WTC11 (cell line): Measurements from ENCODE around the gene DCLK2. TPM values are rescaled to one million over a fixed set of nuclear protein-coding genes. Genes with fewer than 3 reads are reported as not detected.

Source experiments
- ATAC-seq: fragments of 200-7000 bp; cut with Tn5 transposase; 2 replicates; pipeline ENCODE4 v1.10.0; 2021; ENCODE audit warnings: mild to moderate bottlenecking, moderate library complexity
- CTCF ChIA-PET: fragments of 300-600 bp; sonication (Branson Sonifier 250); formaldehyde crosslinking; loops from one replicate; lab custom pipeline; 2021; ENCODE audit warnings: antibody characterized with exemption; lab: Charles Lee
- POLR2A ChIA-PET: fragments of 350-600 bp; sonication (Branson Sonifier 250); formaldehyde crosslinking; loops from one replicate; lab custom pipeline; 2021; ENCODE audit warnings: antibody characterized with exemption; lab: Charles Lee
- DNase-seq: peaks from one replicate; pipeline ENCODE4 v3.0.0; 2021; ENCODE audit warnings: low spot score
- H3K27ac Mint-ChIP-seq: 2 replicates; pipeline ENCODE4 v1.8.0; 2021; ENCODE audit warnings: mixed read lengths
- H3K27me3 Mint-ChIP-seq: 2 replicates; pipeline ENCODE4 v1.8.0; 2021; ENCODE audit warnings: low read depth, mild to moderate bottlenecking, moderate library complexity, mixed read lengths
- H3K36me3 Mint-ChIP-seq: 2 replicates; pipeline ENCODE4 v1.8.0; 2021; ENCODE audit warnings: mixed read lengths
- H3K4me1 Mint-ChIP-seq: 2 replicates; pipeline ENCODE4 v1.8.0; 2022; ENCODE audit warnings: mixed read lengths
- H3K4me3 Mint-ChIP-seq: 2 replicates; pipeline ENCODE4 v1.8.0; 2021; ENCODE audit warnings: mild to moderate bottlenecking, moderate library complexity, mixed read lengths
- H3K9me3 Mint-ChIP-seq: 2 replicates; pipeline ENCODE4 v1.8.0; 2021; ENCODE audit warnings: mixed read lengths
- ATF1 ChIP-seq: sonication (generic); formaldehyde crosslinking; IDR thresholded peaks from 2 replicates; pipeline ENCODE4 v1.8.1; 2023; ENCODE audit warnings: mild to moderate bottlenecking, moderate library complexity, missing genetic modification reagents
- CREB1 ChIP-seq: sonication (generic); formaldehyde crosslinking; IDR thresholded peaks from 2 replicates; pipeline ENCODE4 v1.8.0; 2023; ENCODE audit warnings: mild to moderate bottlenecking, missing genetic modification reagents
- GRHL2 ChIP-seq: fragments of 250-450 bp; sonication (Bioruptor Pico); IDR thresholded peaks from 2 replicates; pipeline ENCODE4 v1.8.0; 2022; ENCODE audit warnings: mild to moderate bottlenecking, moderate library complexity; ENCODE audit not compliant: insufficient replicate concordance, severe bottlenecking
- NR1H2 ChIP-seq: sonication (generic); formaldehyde crosslinking; IDR thresholded peaks from 2 replicates; pipeline ENCODE4 v1.9.0; 2021; ENCODE audit warnings: mild to moderate bottlenecking, moderate library complexity, missing genetic modification reagents
- NR3C1 ChIP-seq: sonication (generic); formaldehyde crosslinking; conservative IDR thresholded peaks from 2 replicates; pipeline ENCODE4 v1.8.1; 2023; ENCODE audit warnings: low read depth, mild to moderate bottlenecking, missing genetic modification reagents
- OVOL2 ChIP-seq: fragments of 250-450 bp; sonication (Bioruptor Pico); IDR thresholded peaks from 2 replicates; pipeline ENCODE4 v1.9.0; 2021; ENCODE audit warnings: mild to moderate bottlenecking, borderline replicate concordance
- TP53 ChIP-seq: sonication (generic); formaldehyde crosslinking; IDR thresholded peaks from 2 replicates; pipeline ENCODE4 v1.8.1; 2023; ENCODE audit warnings: mild to moderate bottlenecking, missing genetic modification reagents
- ZNF121 ChIP-seq: sonication (generic); formaldehyde crosslinking; IDR thresholded peaks from 2 replicates; pipeline ENCODE4 v1.8.0; 2023; ENCODE audit warnings: missing genetic modification reagents
- ZNF317 ChIP-seq: sonication (generic); formaldehyde crosslinking; IDR thresholded peaks from 2 replicates; pipeline ENCODE4 v1.8.1; 2023; ENCODE audit warnings: low read depth, mild to moderate bottlenecking, moderate library complexity, missing genetic modification reagents, borderline replicate concordance
- ZNF396 ChIP-seq: fragments of 250-450 bp; sonication (Bioruptor Pico); IDR thresholded peaks from 2 replicates; pipeline ENCODE4 v1.8.0; 2021; ENCODE audit warnings: mild to moderate bottlenecking, moderate library complexity, borderline replicate concordance
- total RNA-seq: library from RNA; stranded (reverse); gene quantifications from 3 replicates; pipeline ENCODE4 v1.2.3, GENCODE V29; 2021
- TF ChIP-seq, protein P1 (sequence below): sonication (generic); formaldehyde crosslinking; conservative IDR thresholded peaks from 2 replicates; pipeline ENCODE4 v1.8.1; 2022; ENCODE audit warnings: mild to moderate bottlenecking, missing genetic modification reagents
- TF ChIP-seq, protein P2 (sequence below): sonication (generic); formaldehyde crosslinking; conservative IDR thresholded peaks from 2 replicates; pipeline ENCODE4 v1.8.1; 2023; ENCODE audit warnings: mild to moderate bottlenecking, low read depth, missing genetic modification reagents, moderate library complexity
- TF ChIP-seq, protein P3 (sequence below): sonication (generic); formaldehyde crosslinking; IDR thresholded peaks from 2 replicates; pipeline ENCODE4 v1.8.1; 2023; ENCODE audit warnings: mild to moderate bottlenecking, missing genetic modification reagents
- TF ChIP-seq, protein P4 (sequence below): sonication (generic); formaldehyde crosslinking; IDR thresholded peaks from 2 replicates; pipeline ENCODE4 v1.8.0; 2022; ENCODE audit warnings: mild to moderate bottlenecking, missing genetic modification reagents
- TF ChIP-seq, protein P5 (sequence below): fragments of 250-450 bp; sonication (Bioruptor Pico); IDR thresholded peaks from 2 replicates; pipeline ENCODE4 v1.8.0; 2021; ENCODE audit warnings: mild to moderate bottlenecking
- TF ChIP-seq, protein P6 (sequence below): sonication (generic); formaldehyde crosslinking; IDR thresholded peaks from 2 replicates; pipeline ENCODE4 v1.8.0; 2023; ENCODE audit warnings: missing genetic modification reagents, mild to moderate bottlenecking, borderline replicate concordance
- TF ChIP-seq, protein P7 (sequence below): sonication (generic); formaldehyde crosslinking; IDR thresholded peaks from 2 replicates; pipeline ENCODE4 v1.8.0; 2022; ENCODE audit warnings: mild to moderate bottlenecking, missing genetic modification reagents
- TF ChIP-seq, protein P8 (sequence below): sonication (generic); formaldehyde crosslinking; IDR thresholded peaks from 2 replicates; pipeline ENCODE4 v1.8.0; 2022; ENCODE audit warnings: missing genetic modification reagents

The DCLK2 gene
- total RNA-seq, 1 experiment from 2014 or later, result 0.17 TPM

DNA sequence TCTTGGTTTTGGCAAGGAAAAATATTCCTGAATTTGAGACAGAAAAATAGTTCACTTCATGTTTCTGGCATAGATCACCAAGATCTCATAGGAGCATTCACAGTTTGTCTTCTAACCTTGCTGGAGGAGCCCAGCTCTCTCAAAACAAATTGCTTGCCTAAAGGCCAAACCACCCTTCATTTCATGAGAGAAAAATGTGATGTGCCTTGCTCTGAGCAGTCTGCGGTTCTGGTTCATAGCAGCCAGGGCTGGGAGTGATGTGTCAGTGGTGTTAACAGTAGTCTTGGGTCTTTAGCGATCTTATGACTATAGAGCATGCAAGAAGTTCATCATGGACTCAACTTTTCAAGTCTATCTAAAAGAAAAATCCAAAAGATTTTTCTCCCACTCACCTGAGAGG, 183.3 kb downstream of the DCLK2 start (continued):
- TF ChIP-seq ZNF396 (no peak), NR3C1 (CRISPR knock-in tag) (no peak), NR1H2 (CRISPR knock-in tag) (no peak)
- TF ChIP-seq, protein P1, sequence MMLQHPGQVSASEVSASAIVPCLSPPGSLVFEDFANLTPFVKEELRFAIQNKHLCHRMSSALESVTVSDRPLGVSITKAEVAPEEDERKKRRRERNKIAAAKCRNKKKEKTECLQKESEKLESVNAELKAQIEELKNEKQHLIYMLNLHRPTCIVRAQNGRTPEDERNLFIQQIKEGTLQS, result no peak
- TF ChIP-seq, protein P2, sequence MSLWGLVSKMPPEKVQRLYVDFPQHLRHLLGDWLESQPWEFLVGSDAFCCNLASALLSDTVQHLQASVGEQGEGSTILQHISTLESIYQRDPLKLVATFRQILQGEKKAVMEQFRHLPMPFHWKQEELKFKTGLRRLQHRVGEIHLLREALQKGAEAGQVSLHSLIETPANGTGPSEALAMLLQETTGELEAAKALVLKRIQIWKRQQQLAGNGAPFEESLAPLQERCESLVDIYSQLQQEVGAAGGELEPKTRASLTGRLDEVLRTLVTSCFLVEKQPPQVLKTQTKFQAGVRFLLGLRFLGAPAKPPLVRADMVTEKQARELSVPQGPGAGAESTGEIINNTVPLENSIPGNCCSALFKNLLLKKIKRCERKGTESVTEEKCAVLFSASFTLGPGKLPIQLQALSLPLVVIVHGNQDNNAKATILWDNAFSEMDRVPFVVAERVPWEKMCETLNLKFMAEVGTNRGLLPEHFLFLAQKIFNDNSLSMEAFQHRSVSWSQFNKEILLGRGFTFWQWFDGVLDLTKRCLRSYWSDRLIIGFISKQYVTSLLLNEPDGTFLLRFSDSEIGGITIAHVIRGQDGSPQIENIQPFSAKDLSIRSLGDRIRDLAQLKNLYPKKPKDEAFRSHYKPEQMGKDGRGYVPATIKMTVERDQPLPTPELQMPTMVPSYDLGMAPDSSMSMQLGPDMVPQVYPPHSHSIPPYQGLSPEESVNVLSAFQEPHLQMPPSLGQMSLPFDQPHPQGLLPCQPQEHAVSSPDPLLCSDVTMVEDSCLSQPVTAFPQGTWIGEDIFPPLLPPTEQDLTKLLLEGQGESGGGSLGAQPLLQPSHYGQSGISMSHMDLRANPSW (CRISPR knock-in tag), result no peak

DNA sequence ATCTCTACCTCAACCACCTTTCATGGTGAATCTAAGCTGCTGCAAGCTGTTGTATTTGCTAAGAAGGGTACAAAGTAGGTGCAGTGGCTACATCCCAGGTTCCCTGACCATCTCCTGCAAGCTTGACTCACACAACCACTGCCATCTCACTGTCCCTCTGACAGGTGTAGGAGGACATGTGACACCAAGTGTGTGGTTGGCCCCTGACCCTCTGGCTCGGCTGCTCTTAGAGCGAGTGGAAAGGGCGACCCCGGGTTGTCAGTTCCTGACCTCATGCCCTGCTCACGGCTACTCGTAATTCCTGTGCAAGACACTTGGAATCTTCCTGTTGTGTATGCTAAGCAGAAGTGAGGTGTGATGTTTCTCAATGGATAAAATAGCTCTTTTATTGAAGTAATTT, 184.4 kb downstream of the DCLK2 start:
- DNase-seq (no peak), ATAC-seq (no peak)
- Mint-ChIP-seq H3K36me3 (no peaks in the 10 kb centered on the region), H3K4me1 (peaks cover 32% of the 10 kb centered on the region), H3K27me3 (no peaks in the 10 kb centered on the region), H3K4me3 (no peak overlapping the region), H3K9me3 (no peaks in the 10 kb centered on the region), H3K27ac (no peak overlapping the region)
- CTCF ChIA-PET, result no interaction called here
- POLR2A ChIA-PET, result no interaction called here
- TF ChIP-seq OVOL2 (CRISPR knock-in tag) (no peak), GRHL2 (no peak), ATF1 (CRISPR knock-in tag) (no peak), TP53 (no peak), ZNF121 (CRISPR knock-in tag) (no peak), ZNF317 (CRISPR knock-in tag) (no peak), CREB1 (no peak)
- TF ChIP-seq, protein P3, sequence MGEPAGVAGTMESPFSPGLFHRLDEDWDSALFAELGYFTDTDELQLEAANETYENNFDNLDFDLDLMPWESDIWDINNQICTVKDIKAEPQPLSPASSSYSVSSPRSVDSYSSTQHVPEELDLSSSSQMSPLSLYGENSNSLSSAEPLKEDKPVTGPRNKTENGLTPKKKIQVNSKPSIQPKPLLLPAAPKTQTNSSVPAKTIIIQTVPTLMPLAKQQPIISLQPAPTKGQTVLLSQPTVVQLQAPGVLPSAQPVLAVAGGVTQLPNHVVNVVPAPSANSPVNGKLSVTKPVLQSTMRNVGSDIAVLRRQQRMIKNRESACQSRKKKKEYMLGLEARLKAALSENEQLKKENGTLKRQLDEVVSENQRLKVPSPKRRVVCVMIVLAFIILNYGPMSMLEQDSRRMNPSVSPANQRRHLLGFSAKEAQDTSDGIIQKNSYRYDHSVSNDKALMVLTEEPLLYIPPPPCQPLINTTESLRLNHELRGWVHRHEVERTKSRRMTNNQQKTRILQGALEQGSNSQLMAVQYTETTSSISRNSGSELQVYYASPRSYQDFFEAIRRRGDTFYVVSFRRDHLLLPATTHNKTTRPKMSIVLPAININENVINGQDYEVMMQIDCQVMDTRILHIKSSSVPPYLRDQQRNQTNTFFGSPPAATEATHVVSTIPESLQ (CRISPR knock-in tag), result no peak
- TF ChIP-seq, protein P4, sequence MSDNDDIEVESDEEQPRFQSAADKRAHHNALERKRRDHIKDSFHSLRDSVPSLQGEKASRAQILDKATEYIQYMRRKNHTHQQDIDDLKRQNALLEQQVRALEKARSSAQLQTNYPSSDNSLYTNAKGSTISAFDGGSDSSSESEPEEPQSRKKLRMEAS (CRISPR knock-in tag), result no peak
- TF ChIP-seq, protein P5, sequence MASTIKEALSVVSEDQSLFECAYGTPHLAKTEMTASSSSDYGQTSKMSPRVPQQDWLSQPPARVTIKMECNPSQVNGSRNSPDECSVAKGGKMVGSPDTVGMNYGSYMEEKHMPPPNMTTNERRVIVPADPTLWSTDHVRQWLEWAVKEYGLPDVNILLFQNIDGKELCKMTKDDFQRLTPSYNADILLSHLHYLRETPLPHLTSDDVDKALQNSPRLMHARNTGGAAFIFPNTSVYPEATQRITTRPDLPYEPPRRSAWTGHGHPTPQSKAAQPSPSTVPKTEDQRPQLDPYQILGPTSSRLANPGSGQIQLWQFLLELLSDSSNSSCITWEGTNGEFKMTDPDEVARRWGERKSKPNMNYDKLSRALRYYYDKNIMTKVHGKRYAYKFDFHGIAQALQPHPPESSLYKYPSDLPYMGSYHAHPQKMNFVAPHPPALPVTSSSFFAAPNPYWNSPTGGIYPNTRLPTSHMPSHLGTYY (CRISPR knock-in tag), result no peak
- TF ChIP-seq, protein P2 (CRISPR knock-in tag), result no peak
- TF ChIP-seq, protein P6, sequence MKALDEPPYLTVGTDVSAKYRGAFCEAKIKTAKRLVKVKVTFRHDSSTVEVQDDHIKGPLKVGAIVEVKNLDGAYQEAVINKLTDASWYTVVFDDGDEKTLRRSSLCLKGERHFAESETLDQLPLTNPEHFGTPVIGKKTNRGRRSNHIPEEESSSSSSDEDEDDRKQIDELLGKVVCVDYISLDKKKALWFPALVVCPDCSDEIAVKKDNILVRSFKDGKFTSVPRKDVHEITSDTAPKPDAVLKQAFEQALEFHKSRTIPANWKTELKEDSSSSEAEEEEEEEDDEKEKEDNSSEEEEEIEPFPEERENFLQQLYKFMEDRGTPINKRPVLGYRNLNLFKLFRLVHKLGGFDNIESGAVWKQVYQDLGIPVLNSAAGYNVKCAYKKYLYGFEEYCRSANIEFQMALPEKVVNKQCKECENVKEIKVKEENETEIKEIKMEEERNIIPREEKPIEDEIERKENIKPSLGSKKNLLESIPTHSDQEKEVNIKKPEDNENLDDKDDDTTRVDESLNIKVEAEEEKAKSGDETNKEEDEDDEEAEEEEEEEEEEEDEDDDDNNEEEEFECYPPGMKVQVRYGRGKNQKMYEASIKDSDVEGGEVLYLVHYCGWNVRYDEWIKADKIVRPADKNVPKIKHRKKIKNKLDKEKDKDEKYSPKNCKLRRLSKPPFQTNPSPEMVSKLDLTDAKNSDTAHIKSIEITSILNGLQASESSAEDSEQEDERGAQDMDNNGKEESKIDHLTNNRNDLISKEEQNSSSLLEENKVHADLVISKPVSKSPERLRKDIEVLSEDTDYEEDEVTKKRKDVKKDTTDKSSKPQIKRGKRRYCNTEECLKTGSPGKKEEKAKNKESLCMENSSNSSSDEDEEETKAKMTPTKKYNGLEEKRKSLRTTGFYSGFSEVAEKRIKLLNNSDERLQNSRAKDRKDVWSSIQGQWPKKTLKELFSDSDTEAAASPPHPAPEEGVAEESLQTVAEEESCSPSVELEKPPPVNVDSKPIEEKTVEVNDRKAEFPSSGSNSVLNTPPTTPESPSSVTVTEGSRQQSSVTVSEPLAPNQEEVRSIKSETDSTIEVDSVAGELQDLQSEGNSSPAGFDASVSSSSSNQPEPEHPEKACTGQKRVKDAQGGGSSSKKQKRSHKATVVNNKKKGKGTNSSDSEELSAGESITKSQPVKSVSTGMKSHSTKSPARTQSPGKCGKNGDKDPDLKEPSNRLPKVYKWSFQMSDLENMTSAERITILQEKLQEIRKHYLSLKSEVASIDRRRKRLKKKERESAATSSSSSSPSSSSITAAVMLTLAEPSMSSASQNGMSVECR (CRISPR knock-in tag), result no peak
- TF ChIP-seq, protein P7, sequence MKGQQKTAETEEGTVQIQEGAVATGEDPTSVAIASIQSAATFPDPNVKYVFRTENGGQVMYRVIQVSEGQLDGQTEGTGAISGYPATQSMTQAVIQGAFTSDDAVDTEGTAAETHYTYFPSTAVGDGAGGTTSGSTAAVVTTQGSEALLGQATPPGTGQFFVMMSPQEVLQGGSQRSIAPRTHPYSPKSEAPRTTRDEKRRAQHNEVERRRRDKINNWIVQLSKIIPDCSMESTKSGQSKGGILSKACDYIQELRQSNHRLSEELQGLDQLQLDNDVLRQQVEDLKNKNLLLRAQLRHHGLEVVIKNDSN (CRISPR knock-in tag), result no peak
- TF ChIP-seq, protein P8, sequence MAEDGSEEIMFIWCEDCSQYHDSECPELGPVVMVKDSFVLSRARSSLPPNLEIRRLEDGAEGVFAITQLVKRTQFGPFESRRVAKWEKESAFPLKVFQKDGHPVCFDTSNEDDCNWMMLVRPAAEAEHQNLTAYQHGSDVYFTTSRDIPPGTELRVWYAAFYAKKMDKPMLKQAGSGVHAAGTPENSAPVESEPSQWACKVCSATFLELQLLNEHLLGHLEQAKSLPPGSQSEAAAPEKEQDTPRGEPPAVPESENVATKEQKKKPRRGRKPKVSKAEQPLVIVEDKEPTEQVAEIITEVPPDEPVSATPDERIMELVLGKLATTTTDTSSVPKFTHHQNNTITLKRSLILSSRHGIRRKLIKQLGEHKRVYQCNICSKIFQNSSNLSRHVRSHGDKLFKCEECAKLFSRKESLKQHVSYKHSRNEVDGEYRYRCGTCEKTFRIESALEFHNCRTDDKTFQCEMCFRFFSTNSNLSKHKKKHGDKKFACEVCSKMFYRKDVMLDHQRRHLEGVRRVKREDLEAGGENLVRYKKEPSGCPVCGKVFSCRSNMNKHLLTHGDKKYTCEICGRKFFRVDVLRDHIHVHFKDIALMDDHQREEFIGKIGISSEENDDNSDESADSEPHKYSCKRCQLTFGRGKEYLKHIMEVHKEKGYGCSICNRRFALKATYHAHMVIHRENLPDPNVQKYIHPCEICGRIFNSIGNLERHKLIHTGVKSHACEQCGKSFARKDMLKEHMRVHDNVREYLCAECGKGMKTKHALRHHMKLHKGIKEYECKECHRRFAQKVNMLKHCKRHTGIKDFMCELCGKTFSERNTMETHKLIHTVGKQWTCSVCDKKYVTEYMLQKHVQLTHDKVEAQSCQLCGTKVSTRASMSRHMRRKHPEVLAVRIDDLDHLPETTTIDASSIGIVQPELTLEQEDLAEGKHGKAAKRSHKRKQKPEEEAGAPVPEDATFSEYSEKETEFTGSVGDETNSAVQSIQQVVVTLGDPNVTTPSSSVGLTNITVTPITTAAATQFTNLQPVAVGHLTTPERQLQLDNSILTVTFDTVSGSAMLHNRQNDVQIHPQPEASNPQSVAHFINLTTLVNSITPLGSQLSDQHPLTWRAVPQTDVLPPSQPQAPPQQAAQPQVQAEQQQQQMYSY, result no peak
